Ishikawa (cell line): ENCODE results near the gene PLCD3.

Source experiments
- CEBPB ChIP-seq: IDR thresholded peaks from 2 replicates; pipeline ENCODE4 v1.6.1; 2012
- CREB1 ChIP-seq: IDR thresholded peaks from 2 replicates; pipeline ENCODE4 v1.6.1; 2012; ENCODE audit warnings: low read depth
- EGR1 ChIP-seq: IDR thresholded peaks from 2 replicates; pipeline ENCODE4 v1.6.1; 2012
- EP300 ChIP-seq: IDR thresholded peaks from 2 replicates; pipeline ENCODE4 v1.6.1; 2012; ENCODE audit warnings: borderline replicate concordance
- FOXM1 ChIP-seq: IDR thresholded peaks from 2 replicates; pipeline ENCODE4 v1.6.1; 2012; ENCODE audit warnings: low read depth, borderline replicate concordance
- MAX ChIP-seq: IDR thresholded peaks from 2 replicates; pipeline ENCODE4 v1.6.1; 2012
- NFIC ChIP-seq: IDR thresholded peaks from 2 replicates; pipeline ENCODE4 v1.6.1; 2012
- RAD21 ChIP-seq: IDR thresholded peaks from 2 replicates; pipeline ENCODE4 v1.6.1; 2012; ENCODE audit warnings: low read depth
- REST ChIP-seq: IDR thresholded peaks from 2 replicates; pipeline ENCODE4 v1.6.1; 2012; ENCODE audit warnings: low read depth, mild to moderate bottlenecking
- TAF1 ChIP-seq: IDR thresholded peaks from 2 replicates; pipeline ENCODE4 v1.6.1; 2012; ENCODE audit warnings: low read depth, mild to moderate bottlenecking
- TCF12 ChIP-seq: IDR thresholded peaks from 2 replicates; pipeline ENCODE4 v1.6.1; 2012; ENCODE audit warnings: low read depth
- TEAD4 ChIP-seq: IDR thresholded peaks from 2 replicates; pipeline ENCODE4 v1.6.1; 2012
- USF1 ChIP-seq: IDR thresholded peaks from 2 replicates; pipeline ENCODE4 v1.6.1; 2012
- YY1 ChIP-seq: IDR thresholded peaks from 2 replicates; pipeline ENCODE4 v1.6.1; 2012; ENCODE audit warnings: low read depth
- ZBTB7A ChIP-seq: IDR thresholded peaks from 2 replicates; pipeline ENCODE4 v1.6.1; 2012; ENCODE audit warnings: low read depth

The PLCD3 gene

GRCh38 chr17:45135978-45136791 lies 3.9 kb upstream of the PLCD3 start:
- TF ChIP-seq TAF1 (0 out of 2 replicates have a peak, but pooled peaks have one; percentile 14), EP300 (no peak)

- peak; percentile 99 for TF ChIP-seq RAD21
- peak; percentile 75 for TF ChIP-seq CEBPB
- no peak for TF ChIP-seq NFIC
- TF ChIP-seq TAF1 = peak; percentile 38; the same call in 1 of the 2 replicates
- 0 out of 2 replicates have a peak, but pooled peaks have one; percentile 17 for TF ChIP-seq TEAD4
- TF ChIP-seq REST = no peak
- TF ChIP-seq ZBTB7A = peak; percentile 97
- peak; percentile 51 for TF ChIP-seq MAX
- TF ChIP-seq EGR1 = no peak
- TF ChIP-seq CREB1 = peak; percentile 52
- no peak for TF ChIP-seq EP300
- TF ChIP-seq TCF12 = peak; percentile 33; the same call in 1 of the 2 replicates
- peak; percentile 14; the same call in 1 of the 2 replicates for TF ChIP-seq FOXM1
- TF ChIP-seq YY1 = peak; percentile 55; the same call in 1 of the 2 replicates
These were observed 3.1 kb upstream of the PLCD3 start, which contains the start of gene ACBD4 for GRCh38 chr17:45135192-45135977. Gene ACBD4, plus strand, starts transcription at chr17:45135687. Its CDS starts 458 bp downstream, at chr17:45136145.

DNA sequence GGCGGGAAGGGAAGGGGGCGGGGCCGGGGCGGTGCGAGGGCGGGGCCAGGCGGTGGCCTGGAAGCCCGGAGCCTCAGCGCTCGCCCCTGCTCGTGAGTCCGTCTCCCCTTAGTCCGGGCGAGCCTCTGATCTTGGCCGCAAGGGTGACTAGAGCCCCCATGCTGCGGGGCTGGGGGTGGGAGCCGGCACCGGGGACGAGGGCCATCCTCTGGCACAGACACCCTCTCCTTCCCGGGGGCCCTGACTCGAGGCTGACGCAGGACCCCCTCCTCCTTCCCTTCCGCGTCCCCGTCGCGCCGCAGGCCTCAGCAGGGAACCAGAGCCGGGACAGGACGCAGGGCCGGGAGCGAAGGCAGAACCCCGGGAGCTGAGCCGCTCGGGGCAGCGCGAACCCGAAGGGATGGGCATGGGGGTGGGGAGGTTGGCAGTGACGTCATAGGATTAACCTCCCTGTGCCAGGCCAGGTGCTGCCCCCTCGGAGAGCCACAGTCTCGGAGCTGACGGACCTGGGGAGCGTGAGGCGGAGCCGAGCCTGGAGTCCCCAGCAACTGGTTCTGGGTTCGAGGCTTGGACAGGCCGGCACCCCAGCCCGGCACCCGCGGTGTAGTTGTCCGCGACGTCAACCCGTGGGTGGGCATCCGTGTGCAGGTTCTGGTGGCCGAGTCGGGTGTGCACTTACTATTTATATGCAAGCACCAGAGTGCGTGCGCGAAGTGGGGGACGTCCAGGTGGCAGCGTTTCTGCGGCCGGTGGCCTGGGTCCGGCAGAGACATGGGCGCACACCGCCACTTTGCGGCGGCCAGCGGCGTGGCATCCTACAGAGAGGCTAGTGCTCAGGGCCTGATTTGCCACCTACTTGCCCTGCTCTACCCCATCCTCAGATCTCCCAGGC lies 503 bp upstream of the PLCD3 start:
- TF ChIP-seq TEAD4 = no peak
- TF ChIP-seq TCF12 = peak; percentile 45; the same call in 1 of the 2 replicates
- TF ChIP-seq CREB1 = peak; percentile 73
- TF ChIP-seq CEBPB = no peak
- 0 out of 2 replicates have a peak, but pooled peaks have one; percentile 34 for TF ChIP-seq TAF1
- no peak for TF ChIP-seq EP300
- peak; percentile 87 for TF ChIP-seq RAD21
- peak; percentile 41; the same call in 1 of the 2 replicates for TF ChIP-seq NFIC
- TF ChIP-seq MAX = peak; percentile 23; the same call in 1 of the 2 replicates
- TF ChIP-seq ZBTB7A = peak; percentile 58; the same call in 1 of the 2 replicates
- no peak for TF ChIP-seq EGR1
- no peak for TF ChIP-seq USF1

- TF ChIP-seq YY1 (no peak), RAD21 (peak; percentile 44; the same call in 1 of the 2 replicates), ZBTB7A (peak; percentile 100)
These were observed 547 bp downstream of the PLCD3 start for GRCh38 chr17:45131616-45132319.

DNA sequence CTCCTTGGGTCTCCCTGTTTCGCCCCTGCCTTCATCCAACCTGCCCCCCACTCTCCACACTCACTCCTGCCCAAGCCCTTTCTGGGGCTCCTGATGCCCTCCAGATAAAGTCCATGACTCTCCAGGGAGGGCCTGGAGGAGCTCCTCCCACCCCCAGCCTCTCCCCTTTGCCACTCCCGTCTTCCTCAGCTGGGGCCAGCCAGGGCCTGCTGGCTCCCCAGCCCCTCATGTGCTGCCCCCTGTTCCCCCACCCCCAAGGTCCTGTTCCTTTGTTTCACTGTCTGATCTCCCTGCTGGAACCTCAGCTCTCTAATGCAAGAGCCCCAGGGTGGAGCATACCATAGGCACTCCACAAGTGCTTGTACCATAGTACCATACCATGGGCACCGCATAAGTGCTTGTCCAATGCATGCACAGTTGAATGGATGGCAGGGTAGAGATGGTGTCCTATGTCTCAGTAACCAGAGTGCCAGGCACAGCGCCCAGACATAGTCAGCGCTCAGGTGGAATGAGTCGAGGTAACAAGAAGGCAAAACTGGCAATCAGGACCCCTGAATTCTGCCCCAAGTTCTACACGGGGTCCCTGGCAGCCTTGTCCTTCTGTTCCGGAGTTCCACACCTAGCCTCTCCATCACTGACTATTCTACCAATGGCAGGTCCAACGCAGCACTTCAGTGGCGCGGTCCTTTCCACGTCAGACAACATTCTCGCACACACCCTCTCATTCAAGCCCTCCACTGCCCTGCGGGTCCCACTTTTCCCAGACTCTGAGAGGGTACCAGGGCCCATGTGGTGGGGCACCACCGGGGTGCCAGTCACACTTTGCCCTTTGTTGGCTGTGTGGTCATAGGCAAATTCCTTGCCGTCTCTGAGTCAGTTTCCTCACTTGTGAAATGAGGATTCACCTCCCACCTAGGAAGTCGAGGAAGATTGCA lies 1.4 kb downstream of the PLCD3 start:
- TF ChIP-seq TEAD4 = no peak
- no peak for TF ChIP-seq USF1
- TF ChIP-seq ZBTB7A = no peak
- TF ChIP-seq NFIC = no peak
- TF ChIP-seq CREB1 = no peak
- no peak for TF ChIP-seq REST
- no peak for TF ChIP-seq MAX
